Spleen (tissue), 7 donors: ENCODE measurements around the gene CHRDL2.

Source experiments
- CTCF ChIP-seq, 11 experiments: fragments of 200-600 bp in 7 of 11; fragments of 450-650 bp in 4 of 11; sonication (generic) in 4 of 11; IDR thresholded peaks in 8 of 11; conservative IDR thresholded peaks in 3 of 11; 1 replicate in 7 of 11; 2 replicates in 4 of 11; pipeline versions ENCODE4 v1.4.0 to v1.8.0; 2016 to 2021; ENCODE audit warnings: antibody characterized with exemption in 11 of 11, inconsistent platforms in 4 of 11, mild to moderate bottlenecking in 1 of 11
- POLR2A ChIP-seq, 3 donors: fragments of 450-650 bp; IDR thresholded peaks; one replicate each; pipeline ENCODE4 v1.5.1; 2017; ENCODE audit warnings: antibody characterized with exemption in 3 of 3, mild to moderate bottlenecking in 1 of 3
- POLR2AphosphoS5 ChIP-seq, 3 donors: sonication (generic); formaldehyde crosslinking; IDR thresholded peaks; one replicate each; pipeline ENCODE4 v1.5.1; 2017; ENCODE audit warnings: antibody characterized with exemption in 3 of 3
- donor health status: DM: no; HTN: no; CAD: no; lungs with moderate emphysema.
- donor health status: DM: no; HTN: no; CAD: no.
- donor health status: DM: no; HTN: no; CAD: no.

DNA sequence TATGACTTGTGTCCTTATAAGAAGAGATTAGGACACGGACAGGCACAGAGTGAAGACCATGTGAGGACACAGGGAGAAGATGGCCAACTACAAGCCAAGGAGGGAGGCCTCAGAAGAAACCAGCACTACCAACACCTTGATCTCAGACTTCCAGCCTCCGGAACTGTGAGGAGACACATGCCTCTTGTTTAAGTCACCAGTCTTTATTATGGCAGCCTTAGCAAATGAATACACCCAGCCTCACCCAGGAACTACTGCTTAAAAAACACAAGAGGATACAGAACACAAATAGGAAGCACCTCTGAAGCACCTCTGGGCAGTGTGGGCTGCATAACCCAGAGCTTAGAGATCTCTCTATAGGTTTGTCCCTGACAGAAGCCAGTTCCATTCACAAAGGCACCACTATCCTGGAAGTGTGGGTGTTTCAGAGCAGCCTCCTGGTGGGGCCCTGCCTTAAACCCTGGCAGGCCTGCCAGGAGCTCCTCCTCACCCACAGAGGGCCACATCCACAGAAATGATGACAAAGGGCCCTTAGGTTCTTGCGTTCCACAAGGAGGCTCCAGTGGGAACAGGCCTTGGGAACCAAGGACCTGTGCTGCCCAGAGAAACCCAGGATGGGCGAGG, 58.8 kb downstream of the CHRDL2 start:
- TF ChIP-seq CTCF (IDR thresholded peaks at IDR 0.05 in 8 of 11, conservative IDR thresholded peaks at IDR 0.05 in 3 of 11) = no peak
- no peak for TF ChIP-seq POLR2A (IDR thresholded peaks at IDR 0.05)
- no peak for TF ChIP-seq POLR2AphosphoS5 (IDR thresholded peaks at IDR 0.05)
